H9 (cell line): Measurements from ENCODE around the gene MAD2L1. TPM values are rescaled to one million over a fixed set of nuclear protein-coding genes. Genes with fewer than 3 reads are reported as not detected.

Source experiments
- DNase-seq: peaks from one replicate; pipeline ENCODE4 v3.0.0-alpha.2; 2017
- H2AFZ ChIP-seq: one replicate; pipeline ENCODE4 v1.6.1; 2013; ENCODE audit warnings: mild to moderate bottlenecking, low read length, control low read depth, moderate library complexity
- H2AK5ac ChIP-seq: 2 replicates; pipeline ENCODE4 v1.6.1; 2013; ENCODE audit warnings: low read length, control low read depth, mixed read lengths; ENCODE audit not compliant: insufficient read length
- H2BK120ac ChIP-seq: one replicate; pipeline ENCODE4 v1.6.1; 2013; ENCODE audit warnings: low read depth, mild to moderate bottlenecking, low read length, control low read depth, inconsistent platforms; ENCODE audit not compliant: poor library complexity, severe bottlenecking
- H2BK12ac ChIP-seq: 2 replicates; pipeline ENCODE4 v1.6.1; 2013; ENCODE audit warnings: low read length, control low read depth, mixed read lengths, low read depth; ENCODE audit not compliant: insufficient read length
- H2BK15ac ChIP-seq: 2 replicates; pipeline ENCODE4 v1.6.1; 2013; ENCODE audit warnings: low read depth, low read length, control low read depth
- H2BK20ac ChIP-seq: one replicate; pipeline ENCODE4 v1.6.1; 2013; ENCODE audit warnings: low read depth, mild to moderate bottlenecking, low read length, control low read depth, inconsistent platforms; ENCODE audit not compliant: poor library complexity, severe bottlenecking
- H2BK5ac ChIP-seq: 2 replicates; pipeline ENCODE4 v1.6.1; 2013; ENCODE audit warnings: low read length, control low read depth, mixed read lengths; ENCODE audit not compliant: insufficient read length
- H3K14ac ChIP-seq: 2 replicates; pipeline ENCODE4 v1.6.1; 2013; ENCODE audit warnings: low read length, control low read depth; ENCODE audit not compliant: insufficient read depth
- H3K18ac ChIP-seq: 2 replicates; pipeline ENCODE4 v1.6.1; 2013; ENCODE audit warnings: low read depth, mild to moderate bottlenecking, mixed read lengths, low read length, control low read depth; ENCODE audit not compliant: insufficient read length
- H3K23ac ChIP-seq: 2 replicates; pipeline ENCODE4 v1.6.1; 2013; ENCODE audit warnings: low read length, control low read depth, mixed read lengths, low read depth; ENCODE audit not compliant: insufficient read length
- H3K23me2 ChIP-seq: 2 replicates; pipeline ENCODE4 v1.6.1; 2013; ENCODE audit warnings: low read depth, mild to moderate bottlenecking, mixed read lengths, low read length, control low read depth; ENCODE audit not compliant: insufficient read length, poor library complexity, severe bottlenecking
- H3K27ac ChIP-seq: 2 replicates; pipeline ENCODE4 v1.5.1; 2013; ENCODE audit warnings: low read length, control low read depth, mixed read lengths, low read depth; ENCODE audit not compliant: insufficient read length
- H3K27me3 ChIP-seq: 2 replicates; pipeline ENCODE4 v1.6.1; 2013; ENCODE audit warnings: low read length, control low read depth, inconsistent platforms; ENCODE audit not compliant: insufficient read depth
- H3K4ac ChIP-seq: 2 replicates; pipeline ENCODE4 v1.6.1; 2013; ENCODE audit warnings: low read depth, mild to moderate bottlenecking, control low read depth, inconsistent platforms, low read length, moderate library complexity
- H3K4me1 ChIP-seq: 2 replicates; pipeline ENCODE4 v1.6.1; 2013; ENCODE audit warnings: low read length, control low read depth, inconsistent platforms; ENCODE audit not compliant: insufficient read depth
- H3K4me2 ChIP-seq: 2 replicates; pipeline ENCODE4 v1.6.1; 2013; ENCODE audit warnings: low read length, control low read depth, mixed read lengths; ENCODE audit not compliant: insufficient read length, insufficient read depth
- H3K56ac ChIP-seq: 2 replicates; pipeline ENCODE4 v1.6.1; 2013; ENCODE audit warnings: low read depth, mild to moderate bottlenecking, mixed read lengths, low read length, control low read depth; ENCODE audit not compliant: insufficient read length
- H3K79me1 ChIP-seq: 2 replicates; pipeline ENCODE4 v1.6.1; 2013; ENCODE audit warnings: low read depth, mild to moderate bottlenecking, moderate library complexity, low read length, control low read depth, inconsistent platforms; ENCODE audit not compliant: insufficient read depth, poor library complexity, severe bottlenecking
- H3K79me2 ChIP-seq: 2 replicates; pipeline ENCODE4 v1.6.1; 2013; ENCODE audit warnings: low read length, control low read depth, inconsistent platforms; ENCODE audit not compliant: insufficient read depth
- H3K9ac ChIP-seq: 2 replicates; pipeline ENCODE4 v1.6.1; 2013; ENCODE audit warnings: low read length, control low read depth, mixed read lengths; ENCODE audit not compliant: insufficient read length; ENCODE audit errors: extremely low read depth
- H3K9me3 ChIP-seq: one replicate; pipeline ENCODE4 v1.6.1; 2013; ENCODE audit warnings: low read depth, low read length, inconsistent platforms; ENCODE audit not compliant: control insufficient read depth
- H3T11ph ChIP-seq: one replicate; pipeline ENCODE4 v1.6.1; 2013; ENCODE audit warnings: mild to moderate bottlenecking, low read length, control low read depth, inconsistent platforms
- H4K20me1 ChIP-seq: one replicate; pipeline ENCODE4 v1.6.1; 2013; ENCODE audit not compliant: control insufficient read depth, insufficient read length, insufficient read depth
- H4K5ac ChIP-seq: 2 replicates; pipeline ENCODE4 v1.6.1; 2013; ENCODE audit warnings: low read depth, mild to moderate bottlenecking, mixed read lengths, low read length, control low read depth; ENCODE audit not compliant: insufficient read length
- H4K8ac ChIP-seq: replicated peaks from 2 replicates; pipeline ENCODE4 v1.6.1; 2013; ENCODE audit warnings: low read length, control low read depth, mixed read lengths, low read depth; ENCODE audit not compliant: insufficient read length
- H4K91ac ChIP-seq: 2 replicates; pipeline ENCODE4 v1.6.1; 2013; ENCODE audit warnings: low read depth, mild to moderate bottlenecking, moderate library complexity, mixed read lengths, low read length, control low read depth; ENCODE audit not compliant: insufficient read length
- H3K27ac Mint-ChIP-seq, 3 experiments: 2 replicates in 2 of 3; 3 replicates in 1 of 3; pipeline ENCODE4 v1.8.0; 2020 to 2021; ENCODE audit warnings: mixed read lengths in 3 of 3, mild to moderate bottlenecking in 1 of 3, moderate library complexity in 1 of 3
- H3K27me3 Mint-ChIP-seq: 2 replicates; pipeline ENCODE4 v1.8.0; 2021; ENCODE audit warnings: low read depth, mild to moderate bottlenecking, moderate library complexity, mixed read lengths
- H3K36me3 Mint-ChIP-seq, 3 experiments: 2 replicates in 2 of 3; 3 replicates in 1 of 3; pipeline ENCODE4 v1.8.0; 2020 to 2021; ENCODE audit warnings: low read depth in 3 of 3, mixed read lengths in 3 of 3; ENCODE audit not compliant: insufficient read depth in 1 of 3
- H3K4me1 Mint-ChIP-seq, 2 experiments: 2 replicates each; pipeline ENCODE4 v1.8.0; 2020; ENCODE audit warnings: mixed read lengths in 2 of 2
- H3K4me3 Mint-ChIP-seq, 2 experiments: 2 replicates in 1 of 2; 3 replicates in 1 of 2; pipeline ENCODE4 v1.8.0; 2020 to 2021; ENCODE audit warnings: mild to moderate bottlenecking in 2 of 2, mixed read lengths in 2 of 2, moderate library complexity in 1 of 2
- H3K9me3 Mint-ChIP-seq, 2 experiments: 2 replicates in 1 of 2; 3 replicates in 1 of 2; pipeline ENCODE4 v1.8.0; 2020; ENCODE audit warnings: mild to moderate bottlenecking in 2 of 2, mixed read lengths in 2 of 2, moderate library complexity in 1 of 2
- WGBS: extraction: QIAGEN DNeasy Blood & Tissue Kit; methylation state at CpG from one replicate; pipeline ENCODE4 v1.1.7; 2013; ENCODE audit warnings: missing lambda C conversion rate, low lambda C conversion rate, mixed read lengths; ENCODE audit not compliant: insufficient read length; ENCODE audit errors: extremely low coverage; 5-methylcytosine and 5-hydroxymethylcytosine counted together
- total RNA-seq: library from RNA; stranded (reverse); gene quantifications from 2 replicates; pipeline ENCODE4 v1.2.1, GENCODE V29; 2021
- TF ChIP-seq, protein P1 (sequence below): fragments of 200-600 bp; sonication (generic); conservative IDR thresholded peaks from 3 replicates; pipeline ENCODE4 v1.8.0; 2021; ENCODE audit warnings: antibody characterized with exemption, mild to moderate bottlenecking

MAD2L1 gene
- total RNA-seq, 1 experiment from 2014 or later: 87.2 TPM

DNA sequence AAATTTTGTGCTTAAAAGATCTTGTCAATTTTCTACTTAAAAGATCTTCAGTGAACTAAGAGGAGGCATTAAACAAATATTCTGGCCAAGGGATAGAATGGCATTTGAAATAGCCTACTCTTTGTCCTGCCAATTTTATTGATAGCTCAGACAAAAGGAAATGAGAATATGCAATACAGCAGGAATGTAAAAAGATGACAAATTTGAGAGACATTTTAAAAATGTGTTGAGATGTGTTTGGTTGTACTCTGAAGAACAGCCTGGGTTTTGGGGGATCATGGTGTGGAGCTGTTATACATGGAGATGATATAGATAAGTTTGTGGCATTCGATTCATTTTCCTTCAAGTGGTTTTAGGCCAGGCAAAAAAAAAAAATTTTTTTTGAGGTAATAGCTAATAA is 11.6 kb upstream of the MAD2L1 start:
- no peak overlapping the region for H3K4me3 Mint-ChIP-seq
- no peak overlapping the region for H2BK20ac ChIP-seq
- H2BK15ac ChIP-seq: no peak overlapping the region
- no peak overlapping the region for H4K91ac ChIP-seq
- H2BK120ac ChIP-seq: no peak overlapping the region
- H3K27me3 ChIP-seq: no peaks in the 10 kb centered on the region
- H4K20me1 ChIP-seq: no peaks in the 10 kb centered on the region
- H4K8ac ChIP-seq: no peak overlapping the region
- H3K4me2 ChIP-seq: no peak overlapping the region
- no peak overlapping the region for H2AK5ac ChIP-seq
- no peak overlapping the region for H3T11ph ChIP-seq
- H3K9ac ChIP-seq: no peak overlapping the region
- no peaks in the 10 kb centered on the region for H3K23me2 ChIP-seq
- H3K9me3 ChIP-seq: no peaks in the 10 kb centered on the region
- no peak overlapping the region for H3K4ac ChIP-seq
- H3K27ac Mint-ChIP-seq: no peak overlapping the region
- H3K14ac ChIP-seq: no peak overlapping the region
- no CpG with 5 or more reads among the region's 1 CpG for WGBS
- H3K4me1 ChIP-seq: peaks cover 3% of the 10 kb centered on the region; the same call in 1 of the 2 replicates
- H3K23ac ChIP-seq: no peak overlapping the region
- H3K4me1 Mint-ChIP-seq: peaks cover 10% of the 10 kb centered on the region in 2 experiments
- no peak overlapping the region for H2AFZ ChIP-seq
- H3K56ac ChIP-seq: no peak overlapping the region
- H3K79me2 ChIP-seq: no peaks in the 10 kb centered on the region
- no peak overlapping the region for H3K27ac ChIP-seq
- no peak overlapping the region for H3K18ac ChIP-seq
- no peak for DNase-seq
- H3K9me3 Mint-ChIP-seq: peaks cover 0 to 4% of the 10 kb centered on the region in 2 experiments; a peak in 1 of 5 replicates
- H3K27me3 Mint-ChIP-seq: no peaks in the 10 kb centered on the region
- no peak overlapping the region for H2BK5ac ChIP-seq
- H3K79me1 ChIP-seq: no peaks in the 10 kb centered on the region
- H2BK12ac ChIP-seq: no peak overlapping the region
- H4K5ac ChIP-seq: no peak overlapping the region
- peaks cover 0 to 5% (median 3%) of the 10 kb centered on the region in 3 experiments; a peak in 2 of 7 replicates for H3K36me3 Mint-ChIP-seq
- TF ChIP-seq, protein P1, sequence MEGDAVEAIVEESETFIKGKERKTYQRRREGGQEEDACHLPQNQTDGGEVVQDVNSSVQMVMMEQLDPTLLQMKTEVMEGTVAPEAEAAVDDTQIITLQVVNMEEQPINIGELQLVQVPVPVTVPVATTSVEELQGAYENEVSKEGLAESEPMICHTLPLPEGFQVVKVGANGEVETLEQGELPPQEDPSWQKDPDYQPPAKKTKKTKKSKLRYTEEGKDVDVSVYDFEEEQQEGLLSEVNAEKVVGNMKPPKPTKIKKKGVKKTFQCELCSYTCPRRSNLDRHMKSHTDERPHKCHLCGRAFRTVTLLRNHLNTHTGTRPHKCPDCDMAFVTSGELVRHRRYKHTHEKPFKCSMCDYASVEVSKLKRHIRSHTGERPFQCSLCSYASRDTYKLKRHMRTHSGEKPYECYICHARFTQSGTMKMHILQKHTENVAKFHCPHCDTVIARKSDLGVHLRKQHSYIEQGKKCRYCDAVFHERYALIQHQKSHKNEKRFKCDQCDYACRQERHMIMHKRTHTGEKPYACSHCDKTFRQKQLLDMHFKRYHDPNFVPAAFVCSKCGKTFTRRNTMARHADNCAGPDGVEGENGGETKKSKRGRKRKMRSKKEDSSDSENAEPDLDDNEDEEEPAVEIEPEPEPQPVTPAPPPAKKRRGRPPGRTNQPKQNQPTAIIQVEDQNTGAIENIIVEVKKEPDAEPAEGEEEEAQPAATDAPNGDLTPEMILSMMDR: no peak
